PC-9 (cell line): ENCODE results near the gene ZNF385B.

Source experiments
- EZH2 ChIP-seq: fragments of 200-600 bp; sonication (generic); IDR thresholded peaks from 2 replicates; pipeline ENCODE4 v1.8.0; 2017; ENCODE audit warnings: antibody characterized with exemption, low read depth
- TF ChIP-seq, protein P1 (sequence below): fragments of 200-600 bp; sonication (generic); conservative IDR thresholded peaks from 2 replicates; pipeline ENCODE4 v1.6.1; 2017; ENCODE audit warnings: mixed run types, antibody characterized with exemption, mild to moderate bottlenecking, moderate library complexity

DNA sequence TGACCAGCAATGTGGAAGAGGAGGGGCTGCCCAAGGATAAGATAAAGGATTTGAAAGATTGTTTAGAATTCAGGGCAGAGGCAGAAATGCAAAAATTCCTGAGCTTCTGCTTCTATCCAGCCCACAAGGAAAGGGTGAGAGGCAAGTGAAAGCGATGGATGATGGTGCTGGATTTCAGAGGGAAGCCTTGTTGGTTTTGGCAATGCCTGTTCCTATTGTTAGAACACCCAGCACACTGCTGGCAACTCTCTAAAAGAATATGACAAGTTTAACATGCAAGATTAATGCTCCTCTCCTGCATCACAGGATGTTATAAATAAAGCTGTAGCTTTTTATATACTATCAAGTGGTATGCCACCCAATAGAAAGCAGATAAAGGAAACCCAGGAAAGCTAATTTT, 92.6 kb downstream of the ZNF385B start:
- TF ChIP-seq, protein P1, sequence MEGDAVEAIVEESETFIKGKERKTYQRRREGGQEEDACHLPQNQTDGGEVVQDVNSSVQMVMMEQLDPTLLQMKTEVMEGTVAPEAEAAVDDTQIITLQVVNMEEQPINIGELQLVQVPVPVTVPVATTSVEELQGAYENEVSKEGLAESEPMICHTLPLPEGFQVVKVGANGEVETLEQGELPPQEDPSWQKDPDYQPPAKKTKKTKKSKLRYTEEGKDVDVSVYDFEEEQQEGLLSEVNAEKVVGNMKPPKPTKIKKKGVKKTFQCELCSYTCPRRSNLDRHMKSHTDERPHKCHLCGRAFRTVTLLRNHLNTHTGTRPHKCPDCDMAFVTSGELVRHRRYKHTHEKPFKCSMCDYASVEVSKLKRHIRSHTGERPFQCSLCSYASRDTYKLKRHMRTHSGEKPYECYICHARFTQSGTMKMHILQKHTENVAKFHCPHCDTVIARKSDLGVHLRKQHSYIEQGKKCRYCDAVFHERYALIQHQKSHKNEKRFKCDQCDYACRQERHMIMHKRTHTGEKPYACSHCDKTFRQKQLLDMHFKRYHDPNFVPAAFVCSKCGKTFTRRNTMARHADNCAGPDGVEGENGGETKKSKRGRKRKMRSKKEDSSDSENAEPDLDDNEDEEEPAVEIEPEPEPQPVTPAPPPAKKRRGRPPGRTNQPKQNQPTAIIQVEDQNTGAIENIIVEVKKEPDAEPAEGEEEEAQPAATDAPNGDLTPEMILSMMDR, result no peak
- TF ChIP-seq EZH2, result no peak
